ENCODE measurements around the gene ZSCAN21. TPM values are rescaled to one million over a fixed set of nuclear protein-coding genes. Genes with fewer than 3 reads are reported as not detected.

Gene ZSCAN21
- total RNA-seq, 1 experiment from 2014 or later: 24.3 TPM

- Mint-ChIP-seq H3K36me3 (ENCODE audit: insufficient read depth in 1 of 3, low read depth in 3 of 3) (peaks cover 56 to 75% (median 69%) of the 10 kb centered on the region in 3 experiments), H3K27me3 (ENCODE audit: low read depth) (no peaks in the 10 kb centered on the region; the same call in 1 of the 2 replicates), H3K9me3 (peaks cover 0 to 3% of the 10 kb centered on the region in 2 experiments; a peak in 1 of 5 replicates), H3K27ac (peak overlapping the region; percentile 99 to 100 (median 99)), H3K4me3 (peak overlapping the region; percentile 93 to 95), H3K4me1 (peaks cover 20 to 34% of the 10 kb centered on the region in 2 experiments)
- Histone ChIP-seq H3K27me3 (ENCODE audit: insufficient read depth, low read length) (no peaks in the 10 kb centered on the region), H4K8ac (replicated peaks; ENCODE audit: insufficient read length, low read depth, low read length) (peak overlapping the region; percentile 99), H3K79me2 (ENCODE audit: insufficient read depth, low read length) (peaks cover 5% of the 10 kb centered on the region; the same call in 1 of the 2 replicates), H3K9ac (ENCODE audit: extremely low read depth, insufficient read length, low read length) (peak overlapping the region; percentile 100), H3K4me1 (ENCODE audit: insufficient read depth, low read length) (no peaks in the 10 kb centered on the region), H4K20me1 (ENCODE audit: control insufficient read depth, insufficient read depth, insufficient read length) (no peaks in the 10 kb centered on the region), H2AK5ac (ENCODE audit: insufficient read length, low read length) (peak overlapping the region; percentile 93), H2BK120ac (ENCODE audit: low read depth, low read length, poor library complexity, severe bottlenecking) (peak overlapping the region; percentile 94), H4K91ac (ENCODE audit: insufficient read length, low read depth, low read length) (peak overlapping the region; percentile 99), H2BK20ac (ENCODE audit: low read depth, low read length, poor library complexity, severe bottlenecking) (no peak overlapping the region), H3K56ac (ENCODE audit: insufficient read length, low read depth, low read length) (peak overlapping the region; percentile 97), H3K23me2 (ENCODE audit: insufficient read length, low read depth, low read length, poor library complexity, severe bottlenecking) (no peaks in the 10 kb centered on the region), H3K4me2 (ENCODE audit: insufficient read depth, insufficient read length, low read length) (peak overlapping the region; percentile 75), H3K14ac (ENCODE audit: insufficient read depth, low read length) (peak overlapping the region; percentile 100), H3K79me1 (ENCODE audit: insufficient read depth, low read depth, low read length, poor library complexity, severe bottlenecking) (peaks cover 3% of the 10 kb centered on the region), H4K5ac (ENCODE audit: insufficient read length, low read depth, low read length) (peak overlapping the region; percentile 100), H3K27ac (ENCODE audit: insufficient read length, low read depth, low read length) (peak overlapping the region; percentile 86), H2BK12ac (ENCODE audit: insufficient read length, low read depth, low read length) (peak overlapping the region; percentile 92), H3K23ac (ENCODE audit: insufficient read length, low read depth, low read length) (no peak overlapping the region), H3K18ac (ENCODE audit: insufficient read length, low read depth, low read length) (peak overlapping the region; percentile 100), H3T11ph (ENCODE audit: low read length) (no peak overlapping the region), H2AFZ (ENCODE audit: low read length) (no peak overlapping the region), H2BK15ac (ENCODE audit: low read depth, low read length) (no peak overlapping the region), H2BK5ac (ENCODE audit: insufficient read length, low read length) (peak overlapping the region; percentile 99), H3K9me3 (ENCODE audit: control insufficient read depth, low read depth, low read length) (no peaks in the 10 kb centered on the region), H3K4ac (ENCODE audit: low read depth, low read length) (peak overlapping the region; percentile 100)
- no CpG with 5 or more reads among the region's 61 CpGs for WGBS (ENCODE audit: extremely low coverage, insufficient read length, low lambda C conversion rate)
- DNase-seq: peak; percentile 92
- no peak for TF ChIP-seq CTCF (conservative IDR thresholded peaks at IDR 0.05)
Observed at GRCh38 chr7:100100420-100101015, 50.9 kb downstream of the ZSCAN21 start.
